GM19023 (cell line): ENCODE measurements around the gene PHACTR2.

Experiments used
- ATAC-seq: cut with Tn5 transposase; IDR thresholded peaks from one replicate; pipeline ENCODE4 v1.9.1; 2021; ENCODE audit warnings: mild to moderate bottlenecking, moderate library complexity; ENCODE audit not compliant: unreplicated experiment

The PHACTR2 gene

GRCh38 chr6:143674483-143675381 lies 3.0 kb upstream of the PHACTR2 start:
- no peak for ATAC-seq

- ATAC-seq = no peak
Observed at GRCh38 chr6:143675382-143675900, 2.3 kb upstream of the PHACTR2 start.

- no peak for ATAC-seq
Observed at GRCh38 chr6:143675946-143676345, 1.8 kb upstream of the PHACTR2 start.

GRCh38 chr6:143676437-143677045 lies 1.2 kb upstream of the PHACTR2 start:
- ATAC-seq = no peak

- no peak for ATAC-seq
Observed at GRCh38 chr6:143677577-143677890, 231 bp upstream of the PHACTR2 start.

GRCh38 chr6:143679041-143679440 lies 1.3 kb downstream of the PHACTR2 start:
- no peak for ATAC-seq

GRCh38 chr6:143680141-143680540 lies 2.4 kb downstream of the PHACTR2 start:
- no peak for ATAC-seq

GRCh38 chr6:143682805-143683204 lies 5.0 kb downstream of the PHACTR2 start:
- ATAC-seq = no peak

GRCh38 chr6:143684486-143684885 lies 6.7 kb downstream of the PHACTR2 start:
- ATAC-seq = no peak

- ATAC-seq = no peak
Observed at GRCh38 chr6:143685653-143686052, 7.9 kb downstream of the PHACTR2 start.

GRCh38 chr6:143687591-143687990 lies 9.8 kb downstream of the PHACTR2 start:
- ATAC-seq = no peak

GRCh38 chr6:143688681-143689080 lies 10.9 kb downstream of the PHACTR2 start:
- no peak for ATAC-seq

- no peak for ATAC-seq
Observed at GRCh38 chr6:143689852-143690251, 12.1 kb downstream of the PHACTR2 start.

GRCh38 chr6:143691155-143691554 lies 13.4 kb downstream of the PHACTR2 start:
- no peak for ATAC-seq

- ATAC-seq = no peak
Observed at GRCh38 chr6:143691900-143692636, 14.3 kb downstream of the PHACTR2 start.

GRCh38 chr6:143692696-143693095 lies 14.9 kb downstream of the PHACTR2 start:
- ATAC-seq = no peak

- ATAC-seq = no peak
Observed at GRCh38 chr6:143694013-143694412, 16.2 kb downstream of the PHACTR2 start.

GRCh38 chr6:143694560-143694959 lies 16.8 kb downstream of the PHACTR2 start:
- no peak for ATAC-seq

- ATAC-seq = no peak
Observed at GRCh38 chr6:143695130-143695968, 17.6 kb downstream of the PHACTR2 start.

GRCh38 chr6:143695969-143696663 lies 18.4 kb downstream of the PHACTR2 start:
- no peak for ATAC-seq
